Body of pancreas (tissue), 4 donors: ENCODE data around the gene GOT2. TPM values are rescaled to one million over a fixed set of nuclear protein-coding genes. Genes with fewer than 3 reads are reported as not detected.
A peak's percentile ranks its signal among the peaks of the same experiment; 100 is the strongest.
"Not testable (repeated sequence)": the region's sequence is repeated elsewhere in the genome, so short reads cannot be mapped to it uniquely, and the experiment has no call there.

Experiments
- ATAC-seq: fragments of 150-250 bp; one replicate; pipeline ENCODE4 v1.9.1; 2016
- DNase-seq, 4 donors: peaks; one replicate each; pipeline ENCODE4 v3.0.0-alpha.2; 2019
- H3K27ac ChIP-seq, 4 donors: fragments of 200-600 bp; sonication (generic); 1 replicate in 3 of 4; 2 replicates in 1 of 4; pipeline versions ENCODE4 v1.5.1 to v1.6.1; 2016 to 2019; ENCODE audit warnings: mild to moderate bottlenecking in 1 of 4, mixed read lengths in 1 of 4, moderate library complexity in 1 of 4
- H3K27me3 ChIP-seq, 2 donors: fragments of 200-600 bp; sonication (generic); one replicate each; pipeline ENCODE4 v1.6.0; 2016; ENCODE audit warnings: mild to moderate bottlenecking in 1 of 2
- H3K36me3 ChIP-seq, 2 donors: fragments of 200-600 bp; sonication (generic); replicated peaks in 1 of 2; 2 replicates each; pipeline ENCODE4 v1.5.1; 2016; ENCODE audit warnings: low read depth in 2 of 2; ENCODE audit not compliant: insufficient read depth in 1 of 2
- H3K4me1 ChIP-seq: fragments of 200-600 bp; sonication (generic); one replicate; pipeline ENCODE4 v1.6.0; 2016
- H3K4me3 ChIP-seq, 2 donors: fragments of 200-600 bp; sonication (generic); 1 replicate in 1 of 2; 2 replicates in 1 of 2; pipeline ENCODE4 v1.5.1; 2016 to 2019
- H3K9me3 ChIP-seq, 3 donors: fragments of 200-600 bp; sonication (generic); 1 replicate in 2 of 3; 2 replicates in 1 of 3; pipeline ENCODE4 v1.5.1; 2016
- POLR2A ChIP-seq, 3 donors: fragments of 450-650 bp; IDR thresholded peaks; one replicate each; pipeline ENCODE4 v1.6.1; 2016; ENCODE audit warnings: antibody characterized with exemption in 3 of 3, mild to moderate bottlenecking in 2 of 3
- WGBS, 2 donors: methylation state at CpG; one replicate each; pipeline ENCODE4 v1.1.5; 2017; 5-methylcytosine and 5-hydroxymethylcytosine counted together
- intact Hi-C: fragments of 100-400 bp; cut with DNase I; formaldehyde crosslinking; loops from one replicate; pipeline ENCODE4 v1.15.1; 2023
- total RNA-seq, 2 donors: library from RNA; depleted of rRNA; stranded (reverse); fragments of >200 nt; gene quantifications; one replicate each; pipeline ENCODE4 v1.1.0, GENCODE V29; 2016
- TF ChIP-seq, protein P1 (sequence below), 7 experiments: fragments of 450-650 bp in 4 of 7; fragments of 200-600 bp in 3 of 7; sonication (generic) in 3 of 7; IDR thresholded peaks; one replicate each; pipeline ENCODE4 v1.5.1; 2016 to 2019; ENCODE audit warnings: antibody characterized with exemption in 7 of 7

Gene GOT2
- total RNA-seq, 2 donors from 2014 or later, result 26.2 to 44.8 TPM

DNA sequence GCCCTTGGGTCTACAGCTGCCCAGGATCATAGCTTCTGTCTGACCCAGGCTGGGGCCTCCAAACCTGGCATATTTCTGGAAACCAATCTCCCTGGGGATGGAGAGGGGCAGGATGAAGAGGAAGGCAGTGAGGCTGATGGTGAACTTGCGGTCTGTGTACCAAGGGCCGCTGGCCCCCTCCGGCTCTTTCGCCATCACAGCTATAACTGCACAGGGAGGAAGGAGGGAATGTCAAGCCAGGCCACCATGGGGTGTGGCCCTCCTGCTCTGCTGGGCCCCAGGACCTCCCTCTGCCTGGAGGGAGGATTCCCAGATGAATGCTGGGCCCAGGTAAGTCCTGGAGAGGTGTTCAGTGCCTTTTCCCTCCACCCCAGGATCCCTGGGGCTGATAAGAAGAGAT is 55.8 kb downstream of the GOT2 start:
- 92% methylated on average over 4 of the region's 4 CpGs; no CpG with 5 or more reads in 1 of the 2 donors for WGBS, 2 donors
- no peak overlapping the region for H3K4me3 ChIP-seq
- TF ChIP-seq, protein P1, sequence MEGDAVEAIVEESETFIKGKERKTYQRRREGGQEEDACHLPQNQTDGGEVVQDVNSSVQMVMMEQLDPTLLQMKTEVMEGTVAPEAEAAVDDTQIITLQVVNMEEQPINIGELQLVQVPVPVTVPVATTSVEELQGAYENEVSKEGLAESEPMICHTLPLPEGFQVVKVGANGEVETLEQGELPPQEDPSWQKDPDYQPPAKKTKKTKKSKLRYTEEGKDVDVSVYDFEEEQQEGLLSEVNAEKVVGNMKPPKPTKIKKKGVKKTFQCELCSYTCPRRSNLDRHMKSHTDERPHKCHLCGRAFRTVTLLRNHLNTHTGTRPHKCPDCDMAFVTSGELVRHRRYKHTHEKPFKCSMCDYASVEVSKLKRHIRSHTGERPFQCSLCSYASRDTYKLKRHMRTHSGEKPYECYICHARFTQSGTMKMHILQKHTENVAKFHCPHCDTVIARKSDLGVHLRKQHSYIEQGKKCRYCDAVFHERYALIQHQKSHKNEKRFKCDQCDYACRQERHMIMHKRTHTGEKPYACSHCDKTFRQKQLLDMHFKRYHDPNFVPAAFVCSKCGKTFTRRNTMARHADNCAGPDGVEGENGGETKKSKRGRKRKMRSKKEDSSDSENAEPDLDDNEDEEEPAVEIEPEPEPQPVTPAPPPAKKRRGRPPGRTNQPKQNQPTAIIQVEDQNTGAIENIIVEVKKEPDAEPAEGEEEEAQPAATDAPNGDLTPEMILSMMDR (IDR thresholded peaks at IDR 0.05), result no peak
- no peak for TF ChIP-seq POLR2A (IDR thresholded peaks at IDR 0.05)
- H3K27ac ChIP-seq, result no peak overlapping the region
- no peak for DNase-seq
- ATAC-seq, result no peak
- no peaks in the 10 kb centered on the region for H3K9me3 ChIP-seq
- no peaks in the 10 kb centered on the region for H3K4me1 ChIP-seq
- no peaks in the 10 kb centered on the region for H3K36me3 ChIP-seq
- intact Hi-C loops, result no loop called here
- no peaks in the 10 kb centered on the region for H3K27me3 ChIP-seq

DNA sequence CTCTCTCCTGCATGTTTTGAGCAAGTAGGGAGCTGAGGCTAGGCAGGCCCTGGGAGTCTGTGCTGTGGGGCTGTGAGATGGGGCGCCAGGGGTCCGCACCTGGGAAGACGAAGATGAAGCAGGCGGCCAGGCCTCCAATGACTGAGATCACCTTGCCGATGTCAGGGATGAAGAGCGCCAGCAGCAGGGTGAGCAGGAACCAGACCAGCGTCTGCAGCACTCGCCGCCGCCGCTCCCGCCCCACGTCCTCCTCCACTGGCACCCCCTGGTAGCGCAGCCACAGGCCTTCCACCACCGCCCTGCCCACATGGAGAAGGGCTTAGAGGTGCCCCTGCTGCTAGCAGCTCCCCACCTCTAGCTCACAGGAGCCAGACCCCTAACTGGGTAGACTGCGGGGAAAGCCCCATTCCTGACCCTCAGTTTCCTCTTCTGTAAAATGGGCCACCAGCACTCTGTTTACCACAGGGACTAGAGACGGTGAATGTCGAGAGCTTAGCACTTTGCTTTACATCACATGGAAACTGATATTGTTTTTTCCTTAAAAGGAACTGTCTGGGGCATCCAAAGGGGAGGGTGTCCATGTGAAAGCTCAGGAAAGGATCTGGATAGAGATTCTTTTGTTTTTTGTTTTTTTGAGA is 63.1 kb downstream of the GOT2 start:
- ATAC-seq (no peak), DNase-seq (no peak)
- 93 to 100% methylated on average over 6 to 18 of the region's 18 CpGs for WGBS, 2 donors

DNA sequence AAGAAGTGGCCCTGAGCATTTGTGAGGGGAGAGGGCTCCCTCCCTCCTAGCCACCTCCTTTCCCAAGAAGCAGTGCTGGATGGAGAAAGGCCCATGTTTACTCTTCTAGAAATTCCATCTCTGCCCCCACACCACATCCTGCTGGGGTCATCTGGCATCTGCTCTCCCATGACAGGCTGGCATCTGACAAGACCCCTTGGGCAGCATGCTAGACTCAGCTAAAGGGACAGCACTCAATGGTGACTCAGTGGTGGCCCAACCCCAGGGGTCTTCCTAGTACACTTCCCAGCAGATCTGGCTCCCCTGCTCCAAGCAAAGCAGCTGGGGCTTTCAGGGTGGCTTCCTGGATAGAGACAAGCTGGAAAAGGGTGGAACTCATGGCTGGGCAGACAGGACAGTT is 63.9 kb downstream of the GOT2 start:
- H3K4me1 ChIP-seq, result no peaks in the 10 kb centered on the region

More for the DNA sequence above, 63.1 kb downstream of the GOT2 start:
- H3K4me1 ChIP-seq, result no peaks in the 10 kb centered on the region
- no peak overlapping the region for H3K4me3 ChIP-seq
- TF ChIP-seq, protein P1 (IDR thresholded peaks at IDR 0.05), result no peak
- TF ChIP-seq POLR2A (IDR thresholded peaks at IDR 0.05), result no peak
- H3K9me3 ChIP-seq, result no peaks in the 10 kb centered on the region
- intact Hi-C loops, result no loop called here
- no peaks in the 10 kb centered on the region for H3K27me3 ChIP-seq
- H3K36me3 ChIP-seq, result no peaks in the 10 kb centered on the region
- no peak overlapping the region for H3K27ac ChIP-seq

DNA sequence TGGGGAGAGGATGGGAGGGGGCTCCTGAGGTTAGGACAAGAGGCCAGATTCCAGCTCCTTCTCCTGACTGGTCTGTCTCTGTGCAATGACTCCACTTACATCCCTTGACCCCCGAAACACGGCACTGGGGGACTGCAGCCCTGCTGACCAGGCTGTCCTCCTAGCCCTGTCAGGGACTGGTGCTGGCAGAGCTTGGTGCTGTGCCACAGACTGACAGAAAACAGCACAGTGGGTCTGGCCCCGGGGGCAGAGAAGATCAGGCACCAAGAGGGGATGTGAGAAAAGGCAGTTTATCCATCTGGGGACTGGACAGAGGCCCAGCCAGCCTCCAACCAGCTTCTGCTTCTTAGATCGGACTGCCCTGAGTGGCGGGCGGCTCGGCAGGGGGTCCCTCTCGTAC is 68.9 kb downstream of the GOT2 start:
- Histone ChIP-seq H3K9me3 (no peaks in the 10 kb centered on the region), H3K27me3 (no peaks in the 10 kb centered on the region), H3K4me1 (no peaks in the 10 kb centered on the region), H3K36me3 (no peaks in the 10 kb centered on the region), H3K27ac (no peak overlapping the region), H3K4me3 (no peak overlapping the region)
- DNase-seq (no peak), ATAC-seq (no peak)
- intact Hi-C loops, result no loop called here
- TF ChIP-seq POLR2A (IDR thresholded peaks at IDR 0.05), result no peak
- TF ChIP-seq, protein P1 (IDR thresholded peaks at IDR 0.05), result no peak
- WGBS, 2 donors, result 62 to 68% methylated on average over 7 to 8 of the region's 8 CpGs

More for the DNA sequence above, 63.9 kb downstream of the GOT2 start:
- DNase-seq (no peak), ATAC-seq (no peak)
- intact Hi-C loops, result no loop called here
- Histone ChIP-seq H3K27me3 (no peaks in the 10 kb centered on the region), H3K4me3 (no peak overlapping the region), H3K9me3 (no peaks in the 10 kb centered on the region), H3K27ac (no peak overlapping the region), H3K36me3 (no peaks in the 10 kb centered on the region)
- TF ChIP-seq, protein P1 (IDR thresholded peaks at IDR 0.05), result no peak
- TF ChIP-seq POLR2A (IDR thresholded peaks at IDR 0.05), result no peak

DNA sequence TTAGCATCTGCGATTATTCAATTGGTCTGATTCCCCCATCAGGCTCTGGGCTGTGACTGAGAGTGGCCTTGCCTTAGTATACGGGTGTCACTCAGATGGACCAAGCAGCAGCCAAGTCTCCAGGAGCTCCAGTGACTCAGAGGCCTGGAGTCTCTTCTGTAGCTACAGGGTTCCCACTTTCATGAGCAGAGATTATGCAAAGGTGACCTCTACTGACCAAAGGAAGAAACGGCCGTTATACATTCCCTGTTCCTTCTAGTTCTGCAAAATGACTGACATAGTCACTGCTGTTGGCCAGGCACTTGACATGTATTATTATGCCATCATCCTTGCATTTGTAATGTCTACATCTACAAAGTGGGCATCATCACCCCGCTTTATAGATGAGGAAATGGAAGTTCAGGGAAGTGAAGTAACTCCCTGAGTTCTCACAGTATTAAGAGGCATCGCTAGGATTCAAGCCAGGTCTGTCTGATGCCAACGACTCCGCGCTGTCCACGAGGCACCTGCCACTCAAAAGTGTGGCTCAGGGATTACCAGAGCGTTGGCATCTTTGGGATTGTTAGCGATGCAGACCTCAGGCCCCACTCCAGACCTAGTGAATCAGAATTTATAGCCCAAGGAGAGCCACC is 72.8 kb downstream of the GOT2 start:
- Histone ChIP-seq H3K27me3 (no peaks in the 10 kb centered on the region), H3K36me3 (no peaks in the 10 kb centered on the region), H3K4me1 (no peaks in the 10 kb centered on the region), H3K9me3 (no peaks in the 10 kb centered on the region), H3K4me3 (no peak overlapping the region), H3K27ac (no peak overlapping the region)
- TF ChIP-seq, protein P1 (IDR thresholded peaks at IDR 0.05), result peak; percentile 12 to 74 (median 66)
- TF ChIP-seq POLR2A (IDR thresholded peaks at IDR 0.05), result no peak
- DNase-seq (peak; percentile 52 to 80 (median 66)), ATAC-seq (peak; percentile 96)
- 20 to 23% methylated on average over 8 to 12 of the region's 12 CpGs for WGBS, 2 donors
- intact Hi-C loops, result no loop called here

DNA sequence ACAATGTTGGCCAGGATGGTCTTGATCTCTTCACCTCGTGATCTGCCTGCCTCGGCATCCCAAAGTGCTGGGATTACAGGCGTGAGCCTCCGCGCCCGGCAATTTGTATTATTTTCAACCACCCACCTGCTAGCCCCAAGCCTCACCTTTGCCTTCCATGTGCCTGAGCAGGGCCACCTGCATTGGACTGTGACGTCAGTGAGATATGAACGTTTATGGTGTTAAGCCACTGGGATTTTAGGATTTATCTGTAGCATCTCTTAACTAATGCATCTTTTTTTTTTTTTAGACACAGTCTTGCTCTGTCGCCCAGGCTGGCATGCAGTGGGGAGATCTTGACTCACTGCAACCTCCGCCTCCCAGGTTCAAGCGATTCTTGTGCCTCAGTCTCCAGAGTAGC is 74.2 kb downstream of the GOT2 start:
- H3K4me1 ChIP-seq, H3K27ac ChIP-seq, H3K36me3 ChIP-seq, DNase-seq, H3K9me3 ChIP-seq, H3K4me3 ChIP-seq, ATAC-seq, H3K27me3 ChIP-seq: not testable (repeated sequence)
- intact Hi-C loops, result loop anchor here (10.0 kb wide), 1 partner anchor 325 kb away; no protein-coding TSS in a partner anchor
- 74 to 75% methylated on average over 11 of the region's 11 CpGs for WGBS, 2 donors
